ENCODE measurements around the gene VIL1.
A peak's percentile ranks its signal among the peaks of the same experiment; 100 is the strongest.

VIL1 gene

DNA sequence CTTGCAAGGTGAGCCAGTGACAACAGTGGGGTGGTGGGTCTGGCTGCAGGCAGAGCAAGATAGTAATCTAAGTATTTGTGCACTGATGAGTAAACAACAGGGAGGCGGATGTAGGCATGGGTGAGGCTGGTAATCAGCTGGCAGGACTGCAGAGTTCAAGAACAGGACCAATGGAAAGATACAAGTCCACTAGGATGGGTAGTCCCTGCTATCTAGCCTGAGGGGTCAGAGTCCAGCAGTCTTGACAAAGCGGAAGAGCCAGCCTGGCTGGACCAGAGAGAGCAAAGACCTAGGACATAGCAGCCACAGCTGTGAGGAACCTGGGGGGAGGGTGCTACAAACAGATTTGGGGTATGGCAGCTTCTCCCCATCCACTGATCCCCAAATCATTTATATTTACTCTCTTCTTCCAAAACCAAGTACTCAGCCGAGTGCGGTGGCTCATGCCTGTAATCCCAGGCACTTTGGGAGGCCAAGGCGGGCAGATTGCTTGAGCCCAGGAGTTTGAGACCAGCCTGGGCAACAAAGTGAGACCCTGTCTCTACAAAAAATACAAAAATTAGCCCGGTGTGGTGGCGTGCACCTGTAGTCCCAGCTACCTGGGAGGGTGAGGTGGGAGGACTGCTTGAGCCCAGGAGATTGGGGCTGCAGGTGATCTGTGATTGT lies 25.9 kb downstream of the VIL1 start:
- no peak for DNase-seq (ENCODE audit: low spot score)

DNA sequence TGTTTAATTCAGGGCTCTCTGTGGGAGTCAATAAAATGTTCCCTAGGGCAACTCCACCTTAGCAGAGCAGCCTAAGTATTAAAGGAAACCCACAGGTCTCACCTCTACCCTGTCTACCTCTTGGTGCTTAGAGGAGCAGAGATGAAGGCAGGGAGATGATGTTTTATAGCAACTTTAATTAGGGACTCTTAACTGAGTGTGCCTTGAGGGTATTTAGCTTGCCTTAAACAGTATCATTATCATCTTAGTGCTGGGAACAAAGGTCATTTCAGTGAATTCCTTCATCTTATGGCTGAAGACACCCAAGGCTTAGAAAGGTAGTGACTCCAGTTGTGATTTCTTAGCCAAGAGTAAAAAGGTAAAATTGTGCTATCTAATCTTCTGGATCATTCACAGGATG lies 26.7 kb downstream of the VIL1 start:
- no peak for DNase-seq (ENCODE audit: low spot score)

DNA sequence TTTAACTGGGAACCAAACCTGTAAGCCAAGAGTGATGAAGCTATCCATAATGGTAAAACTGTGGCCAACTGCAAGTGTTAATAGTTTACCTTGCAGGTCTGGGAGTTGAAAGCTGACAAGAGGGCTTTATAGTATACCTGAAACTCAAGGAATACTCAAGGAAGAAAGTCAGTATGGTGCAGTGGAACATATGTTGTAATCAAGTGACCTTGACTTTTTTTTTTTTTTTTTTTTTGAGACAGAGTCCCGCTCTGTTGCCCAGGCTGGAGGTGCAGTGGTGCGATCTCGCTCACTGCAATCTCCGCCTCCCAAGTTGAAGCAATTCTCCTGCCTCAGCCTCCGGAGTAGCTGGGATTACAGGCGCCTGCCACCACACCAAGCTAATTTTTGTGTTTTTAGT lies 27.6 kb downstream of the VIL1 start:
- no peak for DNase-seq (ENCODE audit: low spot score)

DNA sequence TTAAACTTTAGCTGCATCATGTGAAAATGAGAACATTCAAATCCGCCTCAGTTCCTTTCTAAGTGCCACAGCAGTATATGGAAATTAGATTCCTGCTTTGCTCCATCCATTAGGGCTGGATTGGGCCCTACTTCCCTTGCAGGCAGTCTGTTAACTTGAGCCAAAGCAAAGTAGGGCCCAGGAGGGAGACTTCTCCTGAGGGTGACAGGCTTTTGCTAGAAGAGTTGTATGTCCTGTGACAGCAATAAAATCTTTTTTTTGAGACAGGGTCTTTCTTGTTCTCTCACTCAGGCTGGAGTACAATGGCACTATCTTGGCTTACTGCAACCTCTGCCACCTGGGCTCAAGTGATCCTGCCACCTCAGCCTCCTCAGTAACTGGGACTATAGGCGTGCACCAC lies 28.1 kb downstream of the VIL1 start:
- no peak for DNase-seq (ENCODE audit: low spot score)

DNA sequence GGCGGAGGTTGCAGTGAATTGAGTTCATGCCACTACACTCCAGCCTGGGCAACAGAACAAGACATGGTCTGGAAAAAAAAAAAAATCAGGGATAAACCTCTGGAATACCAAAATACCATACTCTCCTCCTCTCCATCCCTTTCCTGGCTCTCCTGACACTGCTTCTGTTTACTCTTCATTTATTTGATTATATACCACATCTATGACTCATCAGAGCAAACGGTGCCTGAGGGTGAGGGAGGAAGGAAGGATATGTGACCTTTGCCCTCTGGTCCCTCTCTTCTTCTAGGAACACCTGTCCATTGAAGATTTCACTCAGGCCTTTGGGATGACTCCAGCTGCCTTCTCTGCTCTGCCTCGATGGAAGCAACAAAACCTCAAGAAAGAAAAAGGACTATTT lies 30.0 kb downstream of the VIL1 start:
- no peak for DNase-seq (ENCODE audit: low spot score)

DNA sequence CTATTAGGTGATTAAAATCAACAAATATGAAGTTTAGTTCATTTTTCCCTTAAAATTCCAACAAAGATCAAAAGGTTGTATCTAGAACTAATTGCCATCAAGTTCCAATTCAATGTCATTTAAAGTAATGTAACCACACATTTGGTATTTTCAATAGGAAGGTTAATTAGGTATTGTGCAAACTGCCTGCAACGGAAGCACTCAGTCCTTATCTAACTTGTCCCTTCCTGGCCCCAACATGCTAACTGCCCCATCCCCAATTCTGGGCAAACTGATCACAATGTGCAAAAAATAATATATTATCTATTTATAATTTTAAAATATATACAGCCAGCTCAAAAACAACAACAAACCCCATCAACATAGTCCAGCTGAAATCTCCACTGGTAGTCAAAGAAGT lies 33.2 kb downstream of the VIL1 start:
- no peak for DNase-seq (ENCODE audit: low spot score)

DNA sequence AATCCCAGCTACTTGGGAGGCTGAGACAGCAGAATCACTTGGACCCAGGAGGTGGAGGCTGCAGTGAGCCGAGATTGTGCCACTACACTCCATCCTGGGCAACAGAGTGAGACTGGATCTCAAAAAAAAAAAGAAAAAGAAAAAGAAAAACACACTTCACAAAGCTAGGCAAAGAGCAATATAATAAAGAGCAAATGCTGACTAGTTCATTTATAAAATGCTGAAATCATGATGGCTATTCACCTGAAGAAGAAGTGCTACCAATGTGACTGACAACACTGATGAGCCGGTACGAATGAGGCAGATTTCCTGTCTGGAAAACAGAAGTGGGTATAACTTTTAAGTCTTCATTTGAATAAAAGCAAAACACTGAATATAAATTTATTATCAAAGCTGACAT lies 37.9 kb downstream of the VIL1 start:
- no peak for DNase-seq (ENCODE audit: low spot score)

DNA sequence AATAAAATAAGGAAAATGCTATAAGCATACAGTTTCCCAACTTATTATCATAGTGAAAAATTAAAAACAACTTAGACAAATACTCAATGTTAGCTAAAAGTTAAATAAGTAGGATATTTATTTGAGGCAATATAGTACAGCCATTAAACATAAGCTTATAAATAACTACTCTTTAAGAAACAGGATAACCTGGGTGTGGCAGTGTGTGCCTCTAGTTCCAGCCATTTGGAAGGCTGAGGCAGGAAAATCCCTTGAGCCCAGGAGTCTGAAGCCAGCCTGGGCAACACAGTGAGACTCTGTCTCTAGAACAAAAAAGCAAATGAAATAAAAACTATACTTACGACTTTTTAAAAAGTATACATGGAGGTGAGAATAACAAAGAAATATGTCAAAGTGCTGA lies 39.7 kb downstream of the VIL1 start:
- DNase-seq (ENCODE audit: low spot score), result no peak

DNA sequence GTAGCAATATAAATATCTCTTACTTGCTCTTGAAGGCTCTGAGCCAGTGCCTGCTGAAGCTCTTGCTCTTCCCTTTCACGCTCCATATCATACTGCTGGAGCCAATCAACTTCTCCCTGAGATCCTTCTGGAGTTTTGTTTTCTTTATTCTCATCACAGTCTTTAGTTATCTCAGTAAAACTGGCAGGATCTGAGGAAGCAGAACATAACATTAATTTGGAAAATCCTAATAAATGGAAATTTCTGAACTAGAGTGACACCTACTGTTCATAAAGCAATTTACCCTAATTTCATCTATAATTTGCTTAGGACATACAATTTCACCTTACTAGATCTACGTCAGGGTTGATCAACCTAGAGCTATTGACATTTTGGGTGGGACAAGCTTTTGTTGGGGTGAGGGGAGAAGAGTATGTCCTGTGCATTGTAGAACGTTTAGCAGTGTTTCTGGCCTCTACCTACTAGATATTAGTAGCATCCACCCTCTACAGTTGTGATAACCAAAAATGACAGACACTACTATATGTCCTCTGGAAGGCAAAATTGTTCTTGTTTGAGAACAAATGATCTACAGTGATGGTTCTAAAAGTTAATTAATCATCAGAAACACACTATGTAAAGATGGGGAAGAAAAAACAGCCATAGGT lies 47.2 kb downstream of the VIL1 start:
- DNase-seq (ENCODE audit: low spot score), result no peak

DNA sequence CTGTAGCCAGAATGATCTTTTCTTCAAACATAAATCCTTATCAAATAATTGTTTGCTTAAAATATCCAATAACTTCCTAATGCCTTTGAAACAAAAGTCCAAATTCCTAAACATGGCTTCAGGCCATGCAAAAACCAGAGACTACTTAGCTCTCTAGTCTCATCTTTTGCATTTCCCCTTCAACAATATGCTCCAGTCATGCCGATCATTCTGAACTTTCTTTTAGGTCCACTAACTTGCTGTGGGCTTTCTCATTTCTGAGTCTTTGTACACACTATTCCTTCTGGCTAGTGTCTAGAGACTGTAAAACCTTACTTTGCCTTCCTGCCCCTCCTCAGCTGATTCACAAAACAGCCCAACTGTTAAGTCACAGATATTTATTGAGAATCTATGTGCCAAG lies 51.5 kb downstream of the VIL1 start:
- no peak for DNase-seq (ENCODE audit: low spot score)

DNA sequence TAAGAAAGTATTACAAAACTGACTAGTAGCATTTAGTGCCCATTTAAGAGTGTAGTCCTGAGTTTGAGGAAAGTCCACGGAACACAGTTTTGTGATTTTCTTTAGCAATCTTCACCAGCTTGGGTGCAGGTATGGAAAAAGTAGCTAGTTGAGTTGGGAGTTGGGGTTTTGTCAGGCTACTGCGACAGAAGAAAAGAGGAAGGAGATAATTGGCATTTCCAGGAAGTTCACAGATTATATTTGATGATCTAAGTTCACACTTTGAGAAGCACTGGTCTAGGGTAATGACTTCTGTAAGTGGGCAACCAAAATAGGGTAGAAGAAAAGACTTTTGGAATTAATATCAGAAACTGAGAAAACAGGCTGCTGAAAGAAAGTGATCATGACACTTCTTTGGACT lies 52.1 kb downstream of the VIL1 start:
- no peak for DNase-seq (ENCODE audit: low spot score)

DNA sequence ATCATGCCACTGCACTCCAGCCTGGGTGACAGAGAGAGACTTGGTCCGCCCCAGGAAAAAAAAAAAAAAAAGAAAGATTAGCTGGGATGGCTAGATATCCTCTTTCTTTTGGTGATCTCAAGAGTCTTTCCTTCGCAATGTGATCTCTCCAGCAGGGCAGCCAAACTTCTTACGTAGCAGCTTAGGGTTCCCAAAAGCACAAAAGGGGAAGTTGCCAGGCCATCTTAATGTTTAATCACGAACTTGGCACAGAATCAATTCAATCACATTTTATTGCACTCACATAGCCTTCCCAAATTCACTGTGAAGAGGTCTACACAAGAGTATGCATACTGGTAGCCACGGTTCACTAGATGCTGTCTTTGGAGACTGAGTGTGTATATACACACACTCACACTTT lies 53.1 kb downstream of the VIL1 start:
- DNase-seq (ENCODE audit: low spot score), result no peak

DNA sequence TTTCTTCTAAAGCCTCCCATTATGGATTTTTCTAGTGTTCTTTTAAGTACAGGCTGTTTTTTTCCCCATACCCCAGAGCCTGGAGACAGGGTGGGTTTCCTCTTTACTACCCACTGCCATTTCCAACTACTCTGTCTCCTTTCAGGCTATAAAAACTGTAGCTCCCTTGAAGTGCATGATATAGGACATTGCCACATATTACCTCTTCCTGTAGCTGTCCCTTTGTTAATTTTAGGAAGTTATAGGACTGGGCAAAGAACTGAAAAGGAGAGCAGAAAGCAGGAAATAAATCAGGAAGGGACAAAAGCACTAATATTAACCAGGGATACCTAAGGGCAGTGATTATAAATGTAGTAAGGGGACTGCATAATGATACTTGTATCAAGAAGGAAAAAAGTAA lies 54.1 kb downstream of the VIL1 start:
- no peak for DNase-seq (ENCODE audit: low spot score)

DNA sequence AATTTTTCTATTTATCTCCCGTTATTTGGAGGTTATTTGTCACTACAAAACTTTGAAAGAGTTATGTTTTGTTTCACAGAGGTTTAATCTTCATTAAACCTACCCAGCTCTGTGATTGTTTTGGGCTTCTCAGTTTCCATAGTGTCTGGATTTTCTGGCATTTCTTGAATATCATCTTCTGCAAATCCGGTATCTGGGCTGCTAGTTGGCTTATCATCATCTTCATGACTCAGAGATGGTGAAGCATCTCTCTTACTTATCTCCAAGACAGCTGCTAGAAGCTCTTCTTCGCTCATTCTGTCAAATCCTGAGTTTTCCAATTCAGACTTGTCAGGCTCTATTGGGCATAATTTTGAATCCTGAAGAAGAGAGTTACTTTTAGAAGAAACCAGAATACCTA lies 55.6 kb downstream of the VIL1 start:
- DNase-seq (ENCODE audit: low spot score), result no peak

DNA sequence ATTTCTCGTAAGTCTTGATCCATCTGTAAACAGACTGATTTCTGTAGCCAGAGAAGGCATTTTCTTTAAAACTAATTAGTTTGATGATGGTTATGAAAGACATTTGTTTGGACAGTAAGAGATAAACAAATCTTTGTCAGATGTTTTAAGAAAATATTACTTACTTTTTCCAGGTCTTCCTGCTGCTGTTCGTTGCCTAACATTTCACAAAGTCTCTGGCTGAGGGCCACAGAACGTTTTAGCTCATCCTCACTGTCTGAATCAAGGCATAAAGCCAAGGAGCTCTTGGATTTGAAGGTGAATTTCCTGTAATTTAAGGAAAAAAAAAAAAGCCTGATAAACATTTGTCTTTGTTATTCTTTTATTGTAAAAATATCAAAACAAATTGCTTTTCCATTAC lies 57.8 kb downstream of the VIL1 start:
- DNase-seq (ENCODE audit: low spot score), result no peak

DNA sequence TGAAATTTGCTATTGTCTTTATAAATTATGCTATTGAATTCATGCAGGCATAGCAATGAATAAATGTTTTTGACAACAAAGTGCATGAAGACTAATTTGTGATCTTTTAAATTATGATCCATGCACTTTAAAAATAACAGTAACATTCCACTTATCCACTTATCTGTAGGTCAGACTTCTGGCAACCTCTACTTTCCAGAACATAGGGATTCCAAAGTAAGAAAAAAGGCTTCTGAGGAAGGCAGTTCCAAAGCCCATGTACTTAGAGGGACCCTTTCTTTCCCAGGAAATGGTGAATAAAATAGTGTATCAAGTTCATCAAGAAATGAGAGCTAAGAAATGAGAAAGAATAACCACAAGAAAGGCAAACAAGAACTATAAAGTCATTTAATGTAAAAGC lies 58.3 kb downstream of the VIL1 start:
- no peak for DNase-seq (ENCODE audit: low spot score)

DNA sequence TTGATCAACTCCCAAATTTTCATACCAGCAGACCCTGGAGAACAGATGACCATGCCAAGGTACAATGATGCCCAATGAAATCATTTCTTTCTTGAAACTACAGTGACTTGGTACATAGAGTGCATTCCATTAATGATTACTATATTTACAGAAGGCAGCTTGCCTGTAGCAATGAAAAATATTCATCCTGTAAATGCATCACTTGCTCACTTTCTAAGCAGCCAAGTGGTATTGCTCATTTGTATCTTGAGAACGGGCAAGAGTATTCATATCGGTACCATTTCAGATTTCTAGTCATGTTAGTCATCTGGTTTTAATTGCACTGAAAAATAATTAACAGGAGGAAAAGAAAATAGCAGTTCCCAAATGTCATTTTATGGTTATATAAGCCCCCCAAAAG lies 59.6 kb downstream of the VIL1 start:
- DNase-seq (ENCODE audit: low spot score), result no peak

DNA sequence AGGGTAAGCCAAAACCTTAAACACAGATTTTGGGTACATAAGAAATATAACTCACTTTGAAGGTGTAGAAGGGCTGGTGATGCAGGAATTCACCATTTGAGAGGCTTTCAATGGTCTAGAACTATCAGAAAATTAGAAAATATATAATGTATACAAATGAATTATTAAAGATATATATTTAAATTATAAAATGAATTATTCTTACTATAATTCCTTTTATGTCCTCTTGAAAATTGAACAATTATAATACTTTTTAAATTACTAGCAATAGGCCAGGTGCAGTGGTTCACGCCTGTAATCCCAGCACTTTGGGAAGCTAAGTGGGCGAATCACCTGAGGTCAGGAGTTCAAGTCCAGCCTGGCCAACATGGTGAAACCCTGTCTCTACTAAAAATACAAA lies 60.7 kb downstream of the VIL1 start:
- no peak for DNase-seq (ENCODE audit: low spot score)

DNA sequence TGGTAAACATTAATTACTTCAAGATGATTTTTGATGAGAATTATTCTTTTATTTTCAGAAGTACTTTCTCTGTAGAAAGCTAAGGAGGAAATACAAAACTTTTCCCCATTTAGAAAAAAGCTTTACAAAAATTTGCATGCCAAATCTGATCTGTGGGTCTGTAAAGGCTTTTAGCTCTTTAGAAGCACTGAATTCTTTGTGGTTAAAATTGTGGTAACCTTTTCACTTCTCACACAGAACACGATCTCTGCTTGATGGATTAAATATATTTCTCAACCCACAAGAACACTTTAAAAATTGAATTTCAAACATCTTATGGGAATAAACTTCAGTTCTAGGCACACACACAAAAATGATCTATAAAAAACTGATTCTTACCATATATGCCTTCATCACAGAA lies 63.7 kb downstream of the VIL1 start:
- no peak for DNase-seq (ENCODE audit: low spot score)

DNA sequence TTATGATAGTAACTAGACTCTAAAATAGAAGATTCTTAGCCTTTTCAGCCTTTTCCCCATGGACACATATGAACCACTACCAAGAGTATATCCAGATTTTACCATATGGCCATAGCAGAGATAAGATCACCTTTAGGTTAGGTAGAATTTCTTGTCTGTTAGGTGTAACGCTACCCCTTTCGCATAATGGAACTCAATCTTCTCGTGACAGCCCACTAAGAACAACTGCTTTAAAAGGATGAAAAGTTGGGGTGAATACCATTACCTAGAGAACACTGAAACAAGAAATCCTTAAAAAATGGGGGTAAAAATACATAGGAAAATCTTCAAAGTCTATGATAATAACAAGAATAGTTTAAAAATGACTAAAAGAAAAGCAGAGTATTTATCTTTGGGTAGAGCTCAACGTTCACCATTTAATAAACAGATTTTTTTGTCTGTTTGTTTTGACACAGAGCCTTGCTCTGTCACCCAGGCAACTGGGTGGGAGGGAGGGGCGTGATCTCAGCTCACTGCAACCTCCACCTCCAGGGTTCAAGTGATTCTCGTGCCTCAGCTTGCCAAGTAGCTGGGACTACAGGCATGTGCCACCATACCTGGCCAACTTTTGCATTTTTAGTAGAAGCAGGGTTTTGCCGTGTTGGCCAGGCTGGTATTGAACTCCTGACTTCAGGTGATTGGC lies 67.2 kb downstream of the VIL1 start:
- DNase-seq (ENCODE audit: low spot score), result no peak

DNA sequence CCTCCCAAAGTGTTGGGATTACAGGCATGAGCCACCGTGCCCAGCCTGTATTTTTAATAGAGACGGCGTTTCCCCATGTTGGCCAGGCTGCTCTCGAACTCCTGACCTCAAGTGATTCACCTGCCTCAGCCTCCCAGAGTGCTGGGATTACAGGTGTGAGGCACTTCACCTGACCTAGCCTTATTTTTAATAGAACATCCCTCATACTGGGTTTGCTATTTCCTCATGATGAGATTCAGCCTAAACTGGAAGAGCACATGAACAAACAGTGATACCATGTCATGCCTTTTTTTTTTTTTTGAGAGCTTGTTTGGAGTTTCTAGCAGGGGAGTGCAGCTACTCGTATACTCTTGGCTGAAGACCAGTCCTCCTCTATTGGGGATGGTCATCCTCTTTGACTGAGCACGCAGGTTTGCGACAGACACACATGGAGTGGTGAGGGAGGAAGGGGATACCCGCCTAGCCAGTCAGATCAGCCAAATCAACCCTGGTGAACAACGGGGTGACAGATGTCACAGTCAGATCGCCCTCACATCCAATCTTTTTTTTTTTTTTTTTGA lies 81.7 kb downstream of the VIL1 start:
- no peak for DNase-seq (ENCODE audit: low spot score)

DNA sequence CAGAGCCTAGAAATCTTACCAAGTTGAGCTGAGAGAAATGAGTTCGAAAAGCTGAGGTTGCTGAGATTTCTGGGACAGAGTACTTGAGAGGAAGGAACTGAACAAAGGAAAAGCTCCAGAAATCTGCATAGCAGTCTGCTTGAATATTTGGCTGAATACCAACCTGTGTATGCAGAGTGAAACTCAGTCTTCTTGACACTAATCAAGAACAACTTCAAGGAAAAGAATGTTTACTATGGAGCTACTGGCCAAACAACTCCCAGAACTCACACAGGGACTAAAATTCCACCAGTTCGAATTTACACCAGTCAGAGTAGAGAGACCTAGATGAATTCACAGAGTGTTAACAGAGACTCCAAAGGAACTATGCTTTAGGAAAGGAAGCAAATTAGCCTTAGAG lies 82.7 kb downstream of the VIL1 start:
- peak; percentile 28 for DNase-seq (ENCODE audit: low spot score)
